ENCODE results near the gene PIP4K2A. TPM values are rescaled to one million over a fixed set of nuclear protein-coding genes. Genes with fewer than 3 reads are reported as not detected.
"Not testable (repeated sequence)": the region's sequence is repeated elsewhere in the genome, so short reads cannot be mapped to it uniquely, and the experiment has no call there.

The PIP4K2A gene
- total RNA-seq, 2 experiments from 2014 or later = 108 to 115 TPM

- no peak for TF ChIP-seq CTCF (IDR thresholded peaks at IDR 0.05)
- CTCF ChIA-PET = no interaction called here
- POLR2A ChIA-PET = no interaction called here
- H3K4me1 Mint-ChIP-seq (ENCODE audit: low read depth) = peaks cover 25% of the 10 kb centered on the region
- no peak overlapping the region for H3K4me3 Mint-ChIP-seq
- H3K27me3 Mint-ChIP-seq = no peaks in the 10 kb centered on the region
- no peaks in the 10 kb centered on the region for H3K9me3 Mint-ChIP-seq
- H3K27ac Mint-ChIP-seq = no peak overlapping the region
- ATAC-seq (no peak), DNase-seq (no peak)
- intact Hi-C loops (cut with micrococcal nuclease) = no loop called here
- H3K36me3 Mint-ChIP-seq (ENCODE audit: low read depth) = no peaks in the 10 kb centered on the region
These were observed 6.3 kb upstream of the PIP4K2A start for GRCh38 chr10:22720667-22721066.

- no peak overlapping the region for H3K27ac Mint-ChIP-seq
- no peaks in the 10 kb centered on the region for H3K27me3 Mint-ChIP-seq
- CTCF ChIA-PET = no interaction called here
- POLR2A ChIA-PET = no interaction called here
- TF ChIP-seq CTCF (IDR thresholded peaks at IDR 0.05) = no peak
- DNase-seq = no peak
- intact Hi-C loops (cut with micrococcal nuclease) = loop anchor here (10.0 kb wide), 1 partner anchor 265 kb away; no protein-coding TSS in a partner anchor
- H3K4me3 Mint-ChIP-seq = no peak overlapping the region
- peaks cover 28% of the 10 kb centered on the region for H3K4me1 Mint-ChIP-seq (ENCODE audit: low read depth)
- H3K36me3 Mint-ChIP-seq (ENCODE audit: low read depth) = no peaks in the 10 kb centered on the region
- ATAC-seq = no peak
- H3K9me3 Mint-ChIP-seq = no peaks in the 10 kb centered on the region
These were observed 5.1 kb upstream of the PIP4K2A start for GRCh38 chr10:22719406-22720042.

GRCh38 chr10:22718659-22719058, 4.3 kb upstream of the PIP4K2A start:
- intact Hi-C loops (cut with micrococcal nuclease) = loop anchor here (10.0 kb wide), 1 partner anchor 266 kb away; no protein-coding TSS in a partner anchor
- H3K36me3 Mint-ChIP-seq (ENCODE audit: low read depth); H3K27me3 Mint-ChIP-seq; H3K4me3 Mint-ChIP-seq; H3K27ac Mint-ChIP-seq; ATAC-seq; H3K9me3 Mint-ChIP-seq; DNase-seq; POLR2A ChIA-PET: not testable (repeated sequence)
- CTCF ChIA-PET = interaction anchor here (1.9 kb wide), 1 partner anchor 268 kb away, joined by 4 read pairs; no protein-coding TSS in a partner anchor
- peaks cover 20% of the 10 kb centered on the region for H3K4me1 Mint-ChIP-seq (ENCODE audit: low read depth)

- intact Hi-C loops (cut with micrococcal nuclease) = loop anchor here (10.0 kb wide), 1 partner anchor 267 kb away; no protein-coding TSS in a partner anchor
- peaks cover 3% of the 10 kb centered on the region for H3K36me3 Mint-ChIP-seq (ENCODE audit: low read depth)
- no peak for TF ChIP-seq CTCF (IDR thresholded peaks at IDR 0.05)
- H3K4me3 Mint-ChIP-seq = no peak overlapping the region
- ChIA-PET CTCF (interaction anchor here (1.9 kb wide), 1 partner anchor 269 kb away, joined by 4 read pairs; no protein-coding TSS in a partner anchor), POLR2A (interaction anchor here (0.7 kb wide), 1 partner anchor 12 kb away, joined by 3 read pairs; no protein-coding TSS in a partner anchor)
- ATAC-seq (no peak), DNase-seq (no peak)
- H3K4me1 Mint-ChIP-seq (ENCODE audit: low read depth) = peaks cover 11% of the 10 kb centered on the region
- H3K9me3 Mint-ChIP-seq = no peaks in the 10 kb centered on the region
- H3K27me3 Mint-ChIP-seq = no peaks in the 10 kb centered on the region
- H3K27ac Mint-ChIP-seq = no peak overlapping the region
These were observed 3.4 kb upstream of the PIP4K2A start for GRCh38 chr10:22717728-22718127.

- ChIA-PET CTCF (interaction anchor here (1.9 kb wide), 1 partner anchor 270 kb away, joined by 4 read pairs; no protein-coding TSS in a partner anchor), POLR2A (interaction anchor here (0.7 kb wide), 2 partner anchors 12 to 17 kb away, joined by 3 read pairs; no protein-coding TSS in a partner anchor)
- intact Hi-C loops (cut with micrococcal nuclease) = loop anchor here (10.0 kb wide), 1 partner anchor 268 kb away; no protein-coding TSS in a partner anchor
- Mint-ChIP-seq H3K9me3 (no peaks in the 10 kb centered on the region), H3K27ac (no peak overlapping the region), H3K36me3 (ENCODE audit: low read depth) (peaks cover 8% of the 10 kb centered on the region), H3K4me3 (no peak overlapping the region), H3K4me1 (ENCODE audit: low read depth) (peaks cover 11% of the 10 kb centered on the region), H3K27me3 (no peaks in the 10 kb centered on the region)
- no peak for ATAC-seq
- no peak for DNase-seq
- TF ChIP-seq CTCF (IDR thresholded peaks at IDR 0.05) = no peak
These were observed 2.6 kb upstream of the PIP4K2A start for GRCh38 chr10:22716943-22717342.

Data from activated CD8-positive, alpha-beta T cell treated with anti-CD3 and anti-CD28 coated beads for 36 hours (primary cell).